Activated CD8-positive, alpha-beta memory T cell treated with anti-CD3 and anti-CD28 coated beads, Interleukin-2, amount 10 ng/mL, durations not matched to agents 7 days and 5 days (primary cell): ENCODE measurements around the gene KLHL36. TPM values are rescaled to one million over a fixed set of nuclear protein-coding genes. Genes with fewer than 3 reads are reported as not detected.

Source experiments
- ATAC-seq: fragments of 150-1000 bp; cut with Tn5 transposase; one replicate; pipeline ENCODE4 v1.10.0; 2021; ENCODE audit warnings: moderate library complexity
- CTCF ChIA-PET: fragments of 350-600 bp; sonication (Branson Sonifier 250); formaldehyde crosslinking; loops from one replicate; lab custom pipeline; 2021; ENCODE audit warnings: antibody characterized with exemption; lab: Charles Lee
- DNase-seq: peaks from one replicate; pipeline ENCODE4 v3.0.0-alpha.2; 2020
- H3K27ac Mint-ChIP-seq: one replicate; pipeline ENCODE4 v1.8.0; 2021; ENCODE audit warnings: mild to moderate bottlenecking, mixed read lengths
- H3K27me3 Mint-ChIP-seq: one replicate; pipeline ENCODE4 v1.8.0; 2021; ENCODE audit warnings: mixed read lengths
- H3K36me3 Mint-ChIP-seq: one replicate; pipeline ENCODE4 v1.8.0; 2021; ENCODE audit warnings: mild to moderate bottlenecking, mixed read lengths
- H3K4me1 Mint-ChIP-seq: one replicate; pipeline ENCODE4 v1.8.0; 2021; ENCODE audit warnings: mixed read lengths
- H3K4me3 Mint-ChIP-seq: one replicate; pipeline ENCODE4 v1.8.0; 2021; ENCODE audit warnings: mild to moderate bottlenecking, moderate library complexity, mixed read lengths
- H3K9me3 Mint-ChIP-seq: one replicate; pipeline ENCODE4 v1.8.0; 2022; ENCODE audit warnings: low read depth, mixed read lengths
- total RNA-seq, 2 experiments: library from RNA; stranded (reverse); gene quantifications; one replicate each; pipeline ENCODE4 v1.2.3, GENCODE V29; 2021

Gene KLHL36
- total RNA-seq = 10 to 100 TPM; 38.5 to 44.9 TPM

- CTCF ChIA-PET = interaction anchor here (1.1 to 2.8 kb wide), 8 partner anchors 9 to 305 kb away, joined by 3 to 16 read pairs (median 5); no protein-coding TSS in a partner anchor
- H3K36me3 Mint-ChIP-seq = peaks cover 25% of the 10 kb centered on the region
- ATAC-seq (peak; percentile 93), DNase-seq (peak; percentile 71)
- H3K27me3 Mint-ChIP-seq = peaks cover 26% of the 10 kb centered on the region
- peak within 1 kb of the TSS; percentile 73 for H3K4me3 Mint-ChIP-seq
- peak within 1 kb of the TSS; percentile 65 for H3K27ac Mint-ChIP-seq
- peaks cover 35% of the 10 kb centered on the region for H3K4me1 Mint-ChIP-seq
- H3K9me3 Mint-ChIP-seq = no peaks in the 10 kb centered on the region
These were observed at the start of gene KLHL36 for GRCh38 chr16:84647828-84648594. Gene KLHL36, plus strand, starts transcription at chr16:84648511. Its CDS starts 2,357 bp downstream, at chr16:84650868.

DNA sequence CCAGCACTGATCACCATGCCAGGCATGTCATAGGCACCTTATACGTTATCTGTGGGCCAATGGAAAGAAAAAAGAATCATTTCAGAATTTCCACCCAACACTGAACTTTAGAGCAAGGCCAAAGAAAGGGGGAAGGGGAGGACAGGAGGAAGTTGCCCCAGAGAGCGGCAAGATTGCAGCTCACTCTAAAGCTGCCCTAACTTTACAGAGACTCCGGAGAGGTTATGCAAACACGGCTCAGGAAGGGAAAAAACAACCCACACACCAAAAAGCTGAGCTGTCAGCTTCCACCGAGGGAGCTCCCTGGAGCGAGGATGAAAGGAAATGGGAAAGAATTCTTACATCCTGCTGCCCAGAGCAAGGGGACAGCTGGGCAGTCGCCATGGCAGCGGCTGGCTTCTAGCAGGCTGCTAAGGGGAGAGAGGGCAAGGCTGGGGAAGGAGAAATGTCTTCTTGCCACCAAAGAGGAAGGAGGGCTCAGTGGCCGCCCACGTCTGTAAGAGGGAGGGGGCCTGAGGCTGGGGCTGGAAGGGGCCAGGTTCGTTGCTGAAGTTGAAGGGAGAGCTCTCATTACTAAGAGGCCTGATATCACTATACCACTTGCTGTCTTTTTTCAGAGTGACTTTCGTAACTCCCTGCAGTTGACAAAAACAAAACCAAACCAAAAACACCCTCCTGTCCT, 48.6 kb upstream of the KLHL36 start:
- ATAC-seq = peak; percentile 21
- H3K36me3 Mint-ChIP-seq = peaks cover 75% of the 10 kb centered on the region
- peaks cover 87% of the 10 kb centered on the region for H3K4me1 Mint-ChIP-seq
- peak; percentile 83 for DNase-seq
- peak overlapping the region; percentile 77 for H3K4me3 Mint-ChIP-seq
- no peaks in the 10 kb centered on the region for H3K9me3 Mint-ChIP-seq
- H3K27me3 Mint-ChIP-seq = no peaks in the 10 kb centered on the region
- peak overlapping the region; percentile 97 for H3K27ac Mint-ChIP-seq
- CTCF ChIA-PET = interaction anchor here (0.9 to 8.3 kb wide), 13 partner anchors 8 to 155 kb away, joined by 3 to 88 read pairs (median 8); partner anchors contain the start of genes COTL1 and MEAK7

DNA sequence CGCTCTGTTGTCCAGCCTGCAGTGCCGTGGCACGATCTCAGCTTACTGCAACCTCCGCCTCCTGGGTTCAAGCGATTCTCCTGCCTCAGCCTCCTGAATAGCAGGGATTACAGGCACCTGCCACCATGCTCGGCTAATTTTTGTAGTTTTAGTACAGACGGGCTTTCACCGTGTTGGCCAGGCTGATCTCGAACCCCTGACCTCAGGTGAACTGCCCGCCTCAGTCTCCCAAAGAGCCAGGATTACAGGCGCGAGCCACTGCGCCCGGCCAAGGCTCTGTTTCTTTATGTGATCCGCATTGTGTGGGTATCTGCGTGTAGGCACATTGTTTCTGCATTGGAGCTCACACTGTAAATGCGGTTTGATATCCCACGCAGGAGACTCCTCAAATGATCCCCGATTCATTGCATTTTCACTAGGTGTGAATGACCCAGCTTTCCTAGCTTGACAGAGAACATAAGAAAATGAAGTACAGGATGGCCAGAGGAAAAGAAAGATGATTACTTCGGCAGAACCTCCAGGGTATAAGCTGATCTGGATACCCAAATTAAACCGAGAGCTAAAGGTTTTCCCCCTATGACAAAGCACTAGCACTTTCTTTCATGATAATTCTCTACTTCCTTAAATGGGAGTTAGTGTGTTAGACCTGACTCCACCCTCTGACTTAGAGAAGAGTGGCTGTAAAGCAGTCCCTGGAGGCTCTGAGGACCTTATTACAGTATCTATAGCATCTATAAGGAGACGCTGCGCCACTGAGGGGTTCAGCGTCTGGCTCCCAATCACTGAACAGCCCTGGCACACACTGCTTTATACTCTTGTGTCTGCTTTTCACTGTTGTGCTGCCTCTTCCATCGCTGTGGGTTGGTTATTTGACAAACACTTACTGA, 47.7 kb upstream of the KLHL36 start:
- Mint-ChIP-seq H3K27me3 (no peaks in the 10 kb centered on the region), H3K9me3 (no peaks in the 10 kb centered on the region), H3K36me3 (peaks cover 75% of the 10 kb centered on the region), H3K27ac (peak overlapping the region; percentile 97), H3K4me1 (peaks cover 88% of the 10 kb centered on the region), H3K4me3 (peak overlapping the region; percentile 77)
- CTCF ChIA-PET = interaction anchor here (0.5 to 8.3 kb wide), 17 partner anchors 7 to 643 kb away, joined by 3 to 88 read pairs (median 5); partner anchors contain the start of genes COTL1 and MEAK7
- ATAC-seq (peak; percentile 60), DNase-seq (peak; percentile 74)

- CTCF ChIA-PET = interaction anchor here (0.6 to 8.3 kb wide), 8 partner anchors 11 to 98 kb away, joined by 3 to 88 read pairs (median 4); partner anchors contain the start of genes COTL1 and MEAK7
- H3K27ac Mint-ChIP-seq = peak overlapping the region; percentile 97
- H3K27me3 Mint-ChIP-seq = no peaks in the 10 kb centered on the region
- no peak for ATAC-seq
- H3K4me3 Mint-ChIP-seq = peak overlapping the region; percentile 77
- H3K9me3 Mint-ChIP-seq = no peaks in the 10 kb centered on the region
- H3K4me1 Mint-ChIP-seq = peaks cover 89% of the 10 kb centered on the region
- peaks cover 79% of the 10 kb centered on the region for H3K36me3 Mint-ChIP-seq
- no peak for DNase-seq
These were observed 45.0 kb upstream of the KLHL36 start for GRCh38 chr16:84603140-84603816.

DNA sequence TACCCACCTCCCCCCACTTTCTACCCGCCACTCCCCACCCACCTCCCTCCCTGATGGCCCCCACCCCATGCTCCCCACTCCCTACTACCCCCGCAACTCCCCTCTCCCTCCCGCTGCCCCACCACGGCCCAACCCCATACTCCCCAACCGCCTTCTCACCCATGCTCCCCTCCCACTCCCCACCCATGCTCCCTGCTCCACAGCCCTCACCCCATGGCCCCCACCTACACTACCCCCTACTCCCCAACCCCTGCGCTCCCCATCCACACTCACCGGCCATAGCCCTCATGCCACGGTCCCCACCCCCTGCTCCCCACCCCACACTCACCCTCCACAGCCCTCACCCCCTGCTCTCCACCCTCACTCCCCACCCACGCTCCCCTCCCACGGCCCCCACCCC, 44.4 kb upstream of the KLHL36 start:
- Mint-ChIP-seq H3K27ac (peak overlapping the region; percentile 97), H3K9me3 (no peaks in the 10 kb centered on the region), H3K27me3 (no peaks in the 10 kb centered on the region), H3K36me3 (peaks cover 83% of the 10 kb centered on the region), H3K4me3 (peak overlapping the region; percentile 77), H3K4me1 (peaks cover 93% of the 10 kb centered on the region)
- CTCF ChIA-PET = interaction anchor here (1.1 to 8.3 kb wide), 4 partner anchors 11 to 97 kb away, joined by 3 to 88 read pairs (median 14); partner anchors contain the start of genes COTL1 and MEAK7
- ATAC-seq (no peak), DNase-seq (no peak)

DNA sequence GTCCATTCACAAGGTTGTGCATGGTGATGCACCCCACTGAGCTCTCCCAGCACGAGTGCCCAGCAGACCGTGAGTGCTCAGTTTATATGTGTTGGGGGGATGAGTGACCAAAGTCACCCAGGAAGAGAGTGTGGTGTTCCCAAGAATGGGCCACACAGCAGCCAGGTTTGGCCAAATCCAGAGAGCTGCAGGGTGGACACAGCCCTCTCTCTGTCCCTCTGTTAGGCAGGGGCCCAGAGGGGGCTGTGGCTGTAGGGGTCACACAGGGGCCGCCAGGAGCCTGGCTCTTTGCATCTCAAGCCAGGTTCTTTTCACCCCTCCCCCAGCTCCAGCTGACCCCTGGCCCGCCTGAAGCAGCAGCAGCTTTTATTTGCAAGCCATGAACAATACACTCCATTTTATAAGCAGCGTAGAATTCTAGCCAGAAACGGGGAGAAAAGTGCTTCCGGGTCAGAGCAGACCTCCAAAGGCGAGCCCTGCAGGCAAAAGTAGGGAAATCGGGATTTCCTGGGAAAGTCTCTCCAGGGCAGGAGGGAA, 43.8 kb upstream of the KLHL36 start:
- peaks cover 93% of the 10 kb centered on the region for H3K4me1 Mint-ChIP-seq
- peak overlapping the region; percentile 69 for H3K4me3 Mint-ChIP-seq
- no peaks in the 10 kb centered on the region for H3K9me3 Mint-ChIP-seq
- no peak for DNase-seq
- peaks cover 84% of the 10 kb centered on the region for H3K36me3 Mint-ChIP-seq
- H3K27ac Mint-ChIP-seq = peak overlapping the region; percentile 91
- no peak for ATAC-seq
- CTCF ChIA-PET = interaction anchor here (1.1 to 3.9 kb wide), 3 partner anchors 10 to 98 kb away, joined by 4 to 25 read pairs (median 4); partner anchors contain the start of gene MEAK7
- H3K27me3 Mint-ChIP-seq = no peaks in the 10 kb centered on the region

DNA sequence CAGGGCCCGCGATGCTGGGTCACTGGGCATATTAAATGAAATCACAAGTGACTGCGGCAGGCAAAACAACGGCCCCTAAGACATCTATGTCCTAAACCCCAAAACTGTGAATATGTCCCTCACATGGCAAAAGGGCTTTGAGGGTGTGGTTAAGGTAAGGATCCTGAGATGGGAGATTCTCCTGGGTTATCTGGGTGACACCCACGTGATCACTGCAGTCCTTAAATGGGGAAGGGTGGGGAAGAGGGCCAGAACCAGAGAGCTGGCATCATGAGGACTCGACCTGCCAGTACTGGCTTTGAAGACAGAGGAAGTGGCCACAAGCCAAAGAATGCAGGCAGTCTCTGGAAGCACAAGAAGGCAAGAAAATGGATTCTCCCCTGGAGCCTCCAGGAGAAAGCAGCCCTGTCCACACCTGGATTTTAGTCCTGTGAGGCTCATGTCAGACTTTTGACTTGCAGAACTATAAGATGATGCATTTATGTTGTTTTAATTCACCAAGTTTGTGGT, 42.9 kb upstream of the KLHL36 start:
- no peak for ATAC-seq
- peak overlapping the region; percentile 96 for H3K4me3 Mint-ChIP-seq
- DNase-seq = no peak
- H3K36me3 Mint-ChIP-seq = peaks cover 84% of the 10 kb centered on the region
- H3K27ac Mint-ChIP-seq = peak overlapping the region; percentile 91
- H3K27me3 Mint-ChIP-seq = no peaks in the 10 kb centered on the region
- no peaks in the 10 kb centered on the region for H3K9me3 Mint-ChIP-seq
- CTCF ChIA-PET = interaction anchor here (1.1 to 4.2 kb wide), 8 partner anchors 9 to 148 kb away, joined by 3 to 60 read pairs (median 4); partner anchors contain the start of gene MEAK7
- peaks cover 95% of the 10 kb centered on the region for H3K4me1 Mint-ChIP-seq

DNA sequence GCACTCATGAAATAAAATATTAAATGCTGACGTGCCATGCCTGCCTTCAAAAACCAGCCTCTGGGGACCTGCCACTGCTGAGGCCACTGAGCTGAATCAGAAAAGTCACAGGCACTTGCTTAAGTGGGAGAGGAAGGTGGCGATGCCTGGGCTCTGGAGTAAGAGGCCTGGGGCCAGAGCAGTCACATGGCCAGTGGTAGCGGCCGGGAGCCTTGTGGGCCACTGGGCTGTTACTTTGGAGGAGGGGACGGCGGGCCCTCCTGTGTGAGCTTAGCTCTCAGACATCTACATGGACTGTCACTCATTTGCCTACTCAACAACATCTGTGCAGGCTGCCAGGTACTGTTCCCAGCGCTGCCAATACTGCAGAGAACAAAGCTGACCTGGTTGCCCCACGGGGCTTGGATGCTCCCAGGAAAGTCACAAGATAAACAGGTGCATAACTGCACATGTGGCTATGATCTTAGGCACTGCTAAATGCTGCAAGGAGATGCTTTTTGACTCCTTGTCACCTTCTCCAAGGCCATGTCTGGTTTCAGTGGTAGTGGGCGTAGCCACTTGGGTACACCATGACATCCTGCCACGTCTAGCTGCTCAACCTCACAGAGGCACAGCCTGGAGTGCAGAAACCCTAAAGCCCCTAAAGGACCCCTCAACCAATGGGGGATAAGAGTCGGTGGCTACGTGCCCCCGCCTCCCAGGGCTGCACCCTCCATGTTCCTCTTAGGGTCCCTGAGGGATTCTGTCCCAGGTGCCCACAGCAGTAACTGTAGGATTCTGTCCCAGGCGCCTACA, 42.0 kb upstream of the KLHL36 start:
- H3K27me3 Mint-ChIP-seq = no peaks in the 10 kb centered on the region
- CTCF ChIA-PET = interaction anchor here (0.7 to 4.2 kb wide), 11 partner anchors 9 to 147 kb away, joined by 3 to 60 read pairs (median 5); partner anchors contain the start of gene MEAK7
- peak overlapping the region; percentile 91 for H3K27ac Mint-ChIP-seq
- peaks cover 95% of the 10 kb centered on the region for H3K4me1 Mint-ChIP-seq
- ATAC-seq (peak; percentile 54), DNase-seq (peak; percentile 93)
- H3K36me3 Mint-ChIP-seq = peaks cover 84% of the 10 kb centered on the region
- H3K4me3 Mint-ChIP-seq = peak overlapping the region; percentile 96
- no peaks in the 10 kb centered on the region for H3K9me3 Mint-ChIP-seq

GRCh38 chr16:84607061-84607460, 41.2 kb upstream of the KLHL36 start:
- H3K27ac Mint-ChIP-seq = peak overlapping the region; percentile 91
- H3K4me1 Mint-ChIP-seq = peaks cover 96% of the 10 kb centered on the region
- peak overlapping the region; percentile 96 for H3K4me3 Mint-ChIP-seq
- CTCF ChIA-PET = interaction anchor here (1.2 to 4.2 kb wide), 9 partner anchors 9 to 100 kb away, joined by 3 to 60 read pairs (median 5); partner anchors contain the start of gene MEAK7
- no peaks in the 10 kb centered on the region for H3K9me3 Mint-ChIP-seq
- no peaks in the 10 kb centered on the region for H3K27me3 Mint-ChIP-seq
- DNase-seq (no peak), ATAC-seq (no peak)
- peaks cover 88% of the 10 kb centered on the region for H3K36me3 Mint-ChIP-seq

- peaks cover 96% of the 10 kb centered on the region for H3K4me1 Mint-ChIP-seq
- no peaks in the 10 kb centered on the region for H3K9me3 Mint-ChIP-seq
- H3K4me3 Mint-ChIP-seq = peak overlapping the region; percentile 96
- H3K27me3 Mint-ChIP-seq = no peaks in the 10 kb centered on the region
- ATAC-seq (peak; percentile 44), DNase-seq (no peak)
- CTCF ChIA-PET = interaction anchor here (1.0 to 4.2 kb wide), 10 partner anchors 9 to 130 kb away, joined by 3 to 60 read pairs (median 4); no protein-coding TSS in a partner anchor
- H3K36me3 Mint-ChIP-seq = peaks cover 89% of the 10 kb centered on the region
- H3K27ac Mint-ChIP-seq = peak overlapping the region; percentile 91
These were observed 40.6 kb upstream of the KLHL36 start for GRCh38 chr16:84607694-84608093.

GRCh38 chr16:84608282-84608681, 40.0 kb upstream of the KLHL36 start:
- Mint-ChIP-seq H3K4me3 (peak overlapping the region; percentile 96), H3K27me3 (no peaks in the 10 kb centered on the region), H3K36me3 (peaks cover 87% of the 10 kb centered on the region), H3K4me1 (peaks cover 95% of the 10 kb centered on the region), H3K9me3 (no peaks in the 10 kb centered on the region), H3K27ac (peak overlapping the region; percentile 91)
- ATAC-seq = peak; percentile 50
- DNase-seq = peak; percentile 87
- CTCF ChIA-PET = interaction anchor here (1.0 to 4.2 kb wide), 10 partner anchors 11 to 130 kb away, joined by 3 to 60 read pairs (median 4); no protein-coding TSS in a partner anchor
